NCI-H345 (cell line): ENCODE results near the gene C9orf72.
A peak's percentile ranks its signal among the peaks of the same experiment; 100 is the strongest.

Experiments used
- DNase-seq: peaks from one replicate; lab custom pipeline; 2025; lab: John Stamatoyannopoulos, UW

The C9orf72 gene

DNA sequence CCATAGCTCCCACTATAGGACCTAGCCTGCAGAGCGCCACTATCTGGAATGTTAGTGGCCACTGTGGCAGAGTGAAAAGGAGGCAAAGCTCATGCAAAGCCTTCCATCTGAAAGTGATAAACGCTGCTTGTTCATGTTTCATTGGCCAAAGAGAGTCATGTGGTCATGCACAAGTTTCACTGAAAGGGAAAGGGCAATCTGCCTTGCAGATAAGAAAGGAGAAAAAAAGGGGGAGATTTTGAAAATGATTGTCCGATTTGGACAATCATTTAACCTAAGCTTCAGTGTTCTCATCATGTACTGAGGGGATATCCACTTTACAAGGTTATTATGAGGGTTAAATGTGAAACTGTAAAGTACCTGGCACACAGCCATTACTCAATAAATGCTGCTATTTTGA is 34.6 kb downstream of the C9orf72 start:
- no peak for DNase-seq

DNA sequence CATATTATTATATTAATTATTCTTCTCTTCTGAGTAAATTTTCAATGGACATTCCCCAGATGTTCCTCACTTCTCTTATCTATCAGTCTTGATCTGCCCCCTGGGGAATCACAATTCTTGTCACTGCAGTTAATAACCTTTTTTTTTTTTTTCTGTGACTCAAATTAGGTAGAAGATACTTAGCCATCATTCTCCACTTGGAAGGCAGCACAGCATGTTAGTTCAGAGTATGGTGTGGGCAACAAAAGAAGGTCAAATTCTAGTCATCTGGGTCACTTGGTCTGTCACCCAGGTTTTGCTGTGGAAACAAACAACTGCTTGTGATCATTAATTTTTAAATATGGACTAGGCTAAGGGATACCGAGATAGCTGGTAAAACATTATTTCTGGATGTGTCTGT is 35.5 kb downstream of the C9orf72 start:
- DNase-seq, result no peak

DNA sequence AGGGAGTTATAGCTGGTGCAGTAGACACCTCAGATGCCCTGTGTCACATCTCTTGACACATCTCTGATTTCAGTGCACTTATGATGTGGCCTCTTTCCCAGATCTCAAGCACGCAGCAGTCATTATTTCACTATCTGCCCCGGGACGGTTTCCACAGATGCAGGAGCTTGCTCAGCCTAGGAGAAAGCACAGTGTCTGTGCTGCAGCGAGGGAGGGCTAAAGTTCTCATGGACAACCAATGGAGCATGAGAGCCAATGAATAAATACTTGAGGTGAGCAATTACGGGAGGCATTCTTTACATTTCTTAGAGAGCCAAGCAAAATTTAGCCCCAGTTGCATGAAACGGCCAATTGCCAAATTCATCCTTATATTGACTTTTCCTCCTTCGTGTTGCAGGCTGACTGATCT is 36.2 kb downstream of the C9orf72 start:
- DNase-seq, result no peak

DNA sequence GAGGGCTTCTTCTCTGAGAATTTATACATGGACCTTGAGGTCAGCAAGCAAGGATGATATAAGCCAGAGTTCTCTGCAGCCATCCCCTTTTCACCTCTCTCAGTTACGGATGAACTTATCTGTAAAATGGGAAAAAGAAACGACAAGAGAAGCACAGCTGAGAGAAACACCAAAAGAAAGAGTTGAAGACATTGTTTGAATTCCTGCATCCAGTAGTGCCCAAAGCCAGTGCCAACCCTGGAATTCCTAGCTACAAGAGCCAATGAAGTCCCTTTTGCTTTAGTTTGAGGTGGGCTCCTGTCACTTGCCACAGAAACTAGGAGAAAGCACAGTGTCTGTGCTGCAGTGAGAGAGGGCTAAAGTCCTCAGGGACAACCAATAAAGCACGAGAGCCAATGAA is 37.1 kb downstream of the C9orf72 start:
- DNase-seq, result no peak

DNA sequence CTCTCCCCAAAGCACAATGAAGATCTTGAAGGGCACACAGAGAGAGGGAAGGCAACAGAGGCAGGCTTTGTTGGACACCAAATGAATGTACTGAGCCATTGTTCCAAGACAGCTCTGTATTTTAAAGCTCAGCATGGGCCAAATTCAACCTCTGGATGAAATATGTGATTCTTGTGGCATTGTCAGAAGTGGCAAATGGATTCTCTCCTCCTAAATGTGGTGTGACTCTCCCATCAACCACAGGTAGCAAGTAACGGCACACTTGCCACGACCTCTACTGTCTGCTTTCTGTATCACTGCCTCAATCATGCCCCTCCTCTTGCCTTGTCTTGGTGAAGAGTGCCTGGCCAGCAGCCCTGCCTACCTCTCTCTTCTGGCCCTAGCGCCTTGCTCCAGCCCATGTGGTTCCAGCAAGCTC is 37.6 kb downstream of the C9orf72 start:
- peak; percentile 48 for DNase-seq

DNA sequence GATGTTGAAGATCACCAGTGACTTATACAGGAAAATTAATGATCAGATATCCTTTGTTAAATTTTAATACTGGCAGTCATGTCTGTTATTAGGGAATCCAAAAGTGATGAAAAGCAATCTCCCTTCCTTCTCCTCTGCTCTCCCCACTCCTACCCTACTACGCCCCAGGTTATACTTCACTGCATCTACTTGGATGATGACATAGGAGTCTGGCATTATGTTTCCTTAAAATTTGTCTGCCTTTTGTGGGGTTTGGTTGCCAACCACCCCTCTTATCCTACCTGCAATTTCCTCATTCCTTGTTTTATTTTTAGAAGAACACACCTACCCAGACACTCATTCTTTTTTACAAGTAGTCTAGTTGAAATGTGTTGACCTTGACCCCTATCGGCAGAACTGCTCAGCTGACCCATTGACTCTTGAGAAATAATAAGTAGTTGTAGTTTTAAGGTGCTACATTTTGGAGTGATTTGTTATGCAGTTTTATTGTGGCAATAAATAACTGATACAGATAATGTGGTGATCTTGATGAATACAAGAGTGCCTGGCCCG is 38.5 kb downstream of the C9orf72 start:
- no peak for DNase-seq

DNA sequence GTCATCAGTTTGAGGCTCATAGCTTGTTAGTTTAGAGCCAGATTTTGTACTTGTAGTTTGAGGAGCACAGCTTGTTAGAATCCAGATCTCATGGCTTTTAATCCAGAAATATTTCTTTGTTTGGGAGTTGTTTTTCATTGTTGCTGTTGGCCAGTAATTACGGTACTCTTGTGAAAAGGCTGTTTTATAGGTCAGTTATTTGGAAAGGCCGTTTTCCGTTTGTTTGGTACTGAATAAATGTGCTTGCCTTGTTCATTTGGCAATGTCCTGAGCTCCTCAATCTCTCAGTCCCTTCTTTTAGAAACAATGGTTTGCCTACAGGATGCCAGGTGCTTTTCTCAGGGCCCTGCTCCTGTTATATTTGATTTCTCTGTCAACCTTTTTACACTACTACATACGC is 39.1 kb downstream of the C9orf72 start:
- DNase-seq, result no peak

DNA sequence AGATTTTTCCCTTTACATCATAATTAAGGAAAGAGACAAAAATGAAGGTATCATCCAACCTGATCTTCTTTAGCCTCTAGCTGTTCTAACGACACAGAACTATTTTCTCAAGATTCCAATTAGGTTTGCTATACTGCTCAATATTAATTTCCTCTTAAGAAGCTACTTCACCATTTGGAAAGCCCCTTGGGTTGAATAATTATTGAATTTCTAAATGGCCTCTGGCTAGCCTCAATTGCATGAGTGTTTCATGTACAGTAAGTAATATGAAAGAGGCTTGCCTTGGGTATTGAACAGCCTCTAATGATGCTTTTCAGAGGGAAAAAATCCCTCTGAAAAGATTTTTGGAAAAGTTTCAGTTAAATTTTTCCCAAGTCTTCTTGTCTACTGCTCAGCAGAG is 40.0 kb downstream of the C9orf72 start:
- DNase-seq, result no peak

DNA sequence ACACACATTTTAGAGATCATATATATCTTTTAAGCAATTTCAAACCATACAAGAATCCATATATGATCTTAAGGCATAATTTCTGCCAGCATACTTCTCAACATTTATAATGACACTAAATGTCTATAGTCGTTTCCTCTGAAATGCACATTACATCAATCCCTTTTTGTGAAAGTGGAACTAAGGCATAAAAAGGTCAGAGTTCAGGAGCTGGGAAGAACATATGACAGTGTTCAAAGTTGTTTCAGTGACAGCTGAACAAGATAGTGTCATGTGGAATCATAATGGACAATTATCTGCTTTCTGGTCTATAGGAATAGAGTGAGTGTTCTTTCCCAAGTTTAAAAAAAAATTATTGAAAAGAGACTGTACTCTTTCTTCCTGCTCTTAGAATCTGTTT is 41.2 kb downstream of the C9orf72 start:
- DNase-seq, result no peak

DNA sequence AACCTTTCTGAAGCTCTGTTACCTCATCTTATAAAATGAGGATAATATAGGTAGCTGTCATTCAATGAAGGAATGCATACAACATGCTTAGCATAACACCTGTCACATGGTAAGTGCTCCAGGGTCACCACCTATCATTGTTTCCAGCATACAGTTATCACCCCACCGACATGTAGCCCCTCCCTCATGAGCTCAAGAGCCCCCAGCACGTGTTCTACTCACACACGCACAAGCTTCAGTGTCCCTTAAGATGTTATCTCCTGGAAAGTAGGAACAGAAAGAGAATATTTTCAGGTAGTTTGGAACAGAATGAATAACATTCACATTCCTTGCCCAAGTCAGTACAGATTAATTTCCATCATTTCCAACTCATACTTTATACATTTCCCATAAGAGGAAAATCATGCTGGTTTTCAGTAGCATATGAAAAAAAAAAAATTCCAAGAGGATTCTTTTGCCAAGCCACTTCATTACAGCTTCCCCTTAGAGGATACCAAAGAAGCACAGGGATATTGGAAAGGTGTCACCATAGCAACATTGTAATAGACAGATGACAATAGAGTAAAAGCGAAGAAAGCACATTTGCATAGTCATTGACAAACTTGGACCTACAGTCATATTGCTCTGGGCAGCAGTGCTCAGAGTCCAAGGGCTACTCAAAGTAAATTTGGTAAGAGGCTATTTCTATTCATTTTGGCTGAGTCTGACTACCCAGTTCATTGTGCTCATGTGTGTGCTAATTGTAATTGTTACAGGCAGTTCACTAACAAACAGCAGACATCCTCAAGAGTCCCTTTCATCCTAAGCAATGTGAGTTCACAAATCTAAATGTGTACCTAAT is 42.1 kb downstream of the C9orf72 start:
- DNase-seq, result no peak

DNA sequence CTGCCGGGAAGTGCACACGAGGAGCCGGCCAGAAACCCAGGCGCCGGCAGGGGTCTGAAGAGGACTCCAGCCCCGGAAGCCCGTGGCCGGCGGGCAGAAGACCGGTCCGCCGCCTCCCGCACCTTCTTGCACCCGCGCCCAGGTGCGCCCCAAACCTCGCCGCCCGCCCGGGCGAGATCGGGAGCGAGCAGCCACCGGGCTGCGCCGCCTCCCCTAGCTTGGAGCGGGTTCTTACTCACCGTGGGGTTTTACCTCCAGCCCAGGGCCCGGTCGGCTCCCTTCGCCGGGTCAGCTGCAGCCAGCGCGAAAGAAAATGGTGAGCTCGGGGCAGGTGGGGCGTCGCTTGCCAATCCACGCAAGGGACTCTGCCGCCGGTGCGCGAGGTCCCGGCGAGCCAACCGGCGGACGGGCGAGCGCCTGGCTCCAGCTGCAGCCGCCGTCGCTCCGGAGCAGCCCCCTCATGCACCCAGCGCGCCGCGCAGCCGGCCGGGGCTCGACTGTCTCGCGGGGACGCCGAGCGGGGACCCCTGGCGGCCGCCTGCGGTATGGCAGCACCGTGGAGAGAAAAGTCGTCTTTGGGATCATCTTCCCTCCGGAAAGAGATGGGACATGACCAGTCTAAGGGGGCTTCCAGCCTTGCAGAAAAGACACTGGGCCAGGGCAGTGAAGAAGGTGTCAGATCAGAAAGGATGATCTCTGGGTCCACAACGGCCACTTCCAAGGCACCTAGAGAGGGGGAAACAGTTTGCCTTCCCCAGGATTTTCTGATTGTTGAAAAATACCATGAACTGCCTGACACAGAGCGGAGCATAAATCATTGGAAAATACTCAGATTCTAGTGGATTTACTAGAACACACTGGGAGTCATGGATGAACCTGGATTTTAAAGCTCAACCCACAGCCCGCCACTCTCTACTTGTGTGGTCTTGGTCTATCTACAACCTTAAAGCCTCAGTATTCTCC is 43.7 kb downstream of the C9orf72 start, which contains the start of gene MOB3B:
MOB3B (minus strand) TSS at position 499 of the 963 bp plus-strand sequence. CDS start 74,264 bp downstream, outside the sequence.
- peak; percentile 44 for DNase-seq

DNA sequence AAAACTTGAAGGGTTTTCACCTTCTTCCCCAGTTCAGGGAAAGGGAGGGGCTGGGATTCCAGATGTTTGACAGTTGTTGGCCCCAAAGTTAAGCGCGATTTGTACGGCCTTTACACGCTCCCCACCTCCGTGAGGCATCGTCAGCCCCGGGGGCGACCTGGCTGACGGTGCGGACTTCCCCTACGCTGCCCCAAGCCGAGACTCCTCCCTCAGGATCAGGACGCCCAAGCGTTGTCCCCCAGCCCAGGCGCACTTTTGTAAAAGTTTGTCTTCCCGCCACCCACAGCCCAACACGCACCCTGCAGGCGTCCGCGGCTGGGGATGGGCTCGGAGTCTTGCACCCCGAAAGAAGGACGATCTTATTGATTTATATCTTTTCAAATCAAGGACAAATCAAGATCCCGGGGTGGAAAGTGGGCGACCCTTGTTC is 44.4 kb downstream of the C9orf72 start:
- DNase-seq, result no peak

DNA sequence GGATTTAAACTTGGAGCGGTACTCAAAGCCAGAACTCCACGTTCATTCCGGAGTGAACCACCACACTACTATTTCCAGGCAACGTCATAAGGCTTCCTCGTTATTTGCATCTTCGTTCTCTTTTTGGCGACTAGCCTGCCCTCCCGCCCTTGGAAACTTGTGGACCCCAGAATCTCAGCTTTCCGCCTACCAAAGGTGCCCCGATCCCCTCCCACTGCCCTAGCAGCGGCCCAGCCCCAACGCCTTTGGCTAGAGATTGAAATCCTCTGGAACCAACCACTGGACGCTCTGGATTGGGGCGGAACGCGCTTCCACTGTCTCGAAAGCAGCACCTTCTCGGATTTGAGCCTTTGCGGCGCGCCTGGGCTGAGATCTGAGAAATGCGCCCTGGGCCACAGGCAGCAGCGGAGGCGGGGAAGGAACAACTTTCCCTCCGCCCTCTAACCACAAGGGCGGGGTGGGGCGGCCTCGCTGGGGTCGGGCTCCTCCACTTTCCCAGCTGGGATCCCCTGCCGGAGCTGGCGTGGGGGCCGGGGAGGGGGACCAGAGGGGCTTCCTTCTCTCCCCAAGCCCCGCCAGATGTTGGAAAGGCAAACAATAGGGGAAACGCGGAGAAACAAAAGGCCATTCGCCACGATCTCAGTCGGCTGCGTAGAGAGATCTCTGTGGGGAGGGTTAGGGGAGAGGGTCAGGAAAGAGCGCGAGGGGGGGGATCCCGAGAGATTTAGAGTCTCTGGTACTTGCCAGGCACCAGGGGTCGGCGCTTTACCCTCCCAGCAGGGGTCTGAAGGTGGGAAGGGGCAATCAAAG is 45.0 kb downstream of the C9orf72 start:
- DNase-seq, result no peak

DNA sequence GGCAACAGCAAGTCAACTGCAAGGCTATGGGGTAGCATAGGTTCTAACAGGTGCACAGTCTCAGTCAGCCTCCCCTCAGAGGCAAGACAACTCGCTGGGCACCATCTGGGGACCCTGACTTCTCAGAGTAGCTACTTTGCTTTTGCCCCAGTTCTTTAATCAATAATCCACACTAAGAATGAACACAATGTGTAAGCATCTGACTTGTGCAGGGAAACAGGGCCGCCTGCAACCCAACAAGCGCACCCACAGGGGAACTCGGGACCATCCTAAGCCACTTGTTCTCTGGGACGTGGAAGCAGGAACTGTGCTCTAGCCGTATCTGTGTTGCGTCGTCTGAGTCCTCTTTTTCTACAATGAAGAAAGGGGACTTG is 45.6 kb downstream of the C9orf72 start:
- no peak for DNase-seq

DNA sequence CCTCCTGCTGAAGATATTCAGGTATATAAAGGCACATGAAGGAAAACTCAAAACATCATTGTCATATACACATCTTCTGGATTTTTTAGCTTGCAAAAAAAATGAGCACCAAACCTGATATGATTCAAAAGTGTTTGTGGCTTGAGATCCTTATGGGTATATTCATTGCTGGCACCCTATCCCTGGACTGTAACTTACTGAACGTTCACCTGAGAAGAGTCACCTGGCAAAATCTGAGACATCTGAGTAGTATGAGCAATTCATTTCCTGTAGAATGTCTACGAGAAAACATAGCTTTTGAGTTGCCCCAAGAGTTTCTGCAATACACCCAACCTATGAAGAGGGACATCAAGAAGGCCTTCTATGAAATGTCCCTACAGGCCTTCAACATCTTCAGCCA is 49.0 kb downstream of the C9orf72 start, which contains the start of gene IFNK:
IFNK (plus strand) TSS at position 55 of the 400 bp plus-strand sequence; CDS start at position 102, 47 bp downstream.
- DNase-seq, result no peak

DNA sequence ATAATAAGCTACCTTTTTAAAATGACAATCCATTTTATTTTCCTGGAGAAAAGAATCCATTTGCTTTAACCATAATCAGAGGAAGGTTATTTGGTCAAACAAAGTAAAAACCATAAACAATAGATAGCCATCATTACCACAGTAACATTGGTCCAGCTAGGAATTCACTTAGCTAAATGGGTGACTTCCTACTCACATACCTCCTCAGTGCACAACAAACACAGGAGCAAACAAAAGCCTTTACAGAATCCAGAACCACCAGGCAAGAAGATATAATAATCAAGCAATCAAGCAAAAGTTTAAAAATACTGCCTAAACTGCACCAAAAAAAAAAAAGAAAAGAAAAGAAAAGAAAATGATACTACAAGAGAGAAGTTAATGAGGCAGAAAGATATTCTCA is 50.1 kb downstream of the C9orf72 start:
- DNase-seq, result no peak

DNA sequence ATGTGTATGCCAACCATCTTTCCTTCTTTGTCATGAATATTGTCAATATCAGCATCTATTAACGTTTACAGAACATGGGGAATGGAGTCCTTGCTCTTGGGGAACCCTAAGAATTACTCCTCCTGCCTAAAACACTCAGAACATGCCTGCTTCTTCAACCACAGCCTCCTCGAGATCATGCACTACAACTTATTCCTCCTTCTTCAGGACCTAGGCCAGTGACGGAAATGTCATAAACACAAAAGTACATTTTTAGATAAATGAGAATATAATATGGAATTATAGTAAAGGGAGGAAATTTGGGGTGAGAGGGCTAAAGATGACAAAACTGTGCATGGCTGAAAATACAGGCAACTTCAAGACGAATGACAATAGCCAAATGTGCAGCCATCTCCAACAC is 52.3 kb downstream of the C9orf72 start:
- no peak for DNase-seq

DNA sequence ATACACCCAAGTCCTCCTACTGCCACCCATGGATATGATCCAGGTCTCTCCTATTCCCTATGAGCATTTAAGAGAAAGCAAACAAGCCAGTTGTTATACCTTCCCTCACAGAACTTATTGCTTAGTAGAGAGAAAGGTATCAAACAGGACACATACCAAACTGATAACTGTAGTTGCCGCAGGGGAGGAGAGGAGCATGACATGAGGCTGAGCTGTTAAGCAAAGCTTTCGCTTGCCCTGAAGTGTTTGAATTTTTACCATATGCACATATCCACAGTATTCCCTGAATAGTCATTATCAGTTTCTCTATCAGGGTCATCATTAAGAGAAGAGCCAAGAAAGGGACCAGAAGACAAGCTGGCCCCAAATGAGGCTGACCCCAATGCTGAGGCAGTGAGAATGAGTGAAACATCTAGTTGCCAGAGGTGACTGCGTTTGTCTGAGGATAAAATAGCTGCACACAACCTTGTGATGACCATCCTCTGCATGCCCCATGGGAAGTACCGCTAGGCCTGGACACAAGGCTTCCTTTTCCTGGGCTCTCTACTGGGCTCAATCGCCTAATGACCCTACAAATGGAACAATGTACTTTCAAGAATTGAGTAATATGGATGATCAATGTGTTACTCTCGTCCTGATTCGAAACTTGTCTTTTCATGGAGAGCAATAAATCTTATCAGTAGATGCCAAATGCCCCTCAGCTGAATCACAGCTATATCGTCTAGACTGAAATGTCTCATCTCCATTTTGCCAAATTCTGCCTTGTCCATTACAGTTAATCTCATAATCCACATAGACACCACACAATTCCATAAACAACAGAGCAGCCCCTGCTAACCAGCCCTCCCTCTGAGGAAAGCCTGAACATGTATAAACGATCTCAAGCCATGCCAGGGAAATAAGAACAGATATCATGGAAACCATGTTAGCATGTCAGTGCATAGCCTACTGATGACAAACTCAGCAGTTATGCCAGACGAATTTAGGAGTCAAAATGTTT is 53.5 kb downstream of the C9orf72 start:
- DNase-seq, result no peak

DNA sequence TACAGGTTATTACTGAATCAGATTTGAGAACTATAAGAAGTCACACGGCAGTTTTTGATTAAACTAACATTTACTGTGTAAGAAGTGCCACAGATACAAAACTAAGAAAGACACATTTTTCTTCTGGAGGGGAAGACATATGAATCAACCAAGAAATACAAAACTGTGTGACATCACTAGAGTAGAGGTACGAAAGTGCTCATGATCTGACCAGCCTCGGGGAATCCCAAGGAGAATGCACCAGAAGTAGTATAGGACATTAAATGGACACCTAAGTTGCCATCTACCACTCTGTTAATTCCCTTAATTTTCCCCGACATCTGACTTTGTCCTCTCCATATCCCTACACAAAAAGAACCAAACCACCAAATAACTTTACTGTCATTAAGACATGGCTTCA is 54.5 kb downstream of the C9orf72 start:
- DNase-seq, result no peak

DNA sequence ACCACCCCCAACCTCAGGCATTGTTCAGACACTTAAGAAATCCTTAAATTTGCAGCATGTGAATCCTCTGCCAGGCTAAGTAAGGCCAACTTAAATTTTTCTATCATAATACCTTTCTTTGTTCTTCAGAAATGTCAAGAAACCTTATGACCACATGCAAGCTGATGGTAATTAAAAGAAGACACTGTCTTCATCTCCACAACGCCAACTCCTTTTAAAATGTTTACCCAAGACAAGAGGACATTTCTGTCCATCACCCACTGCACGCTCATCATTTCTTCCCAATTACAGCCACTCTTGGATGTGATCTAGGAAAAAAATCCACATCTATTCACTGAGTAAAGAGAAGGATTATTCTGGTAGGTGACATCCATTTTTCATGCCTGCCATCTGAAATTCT is 55.3 kb downstream of the C9orf72 start:
- DNase-seq, result no peak
